Prostate gland (tissue), 2 donors: Measurements from ENCODE around the gene PPP1R7. TPM values are rescaled to one million over a fixed set of nuclear protein-coding genes. Genes with fewer than 3 reads are reported as not detected.
A peak's percentile ranks its signal among the peaks of the same experiment; 100 is the strongest.

ENCODE experiments used
- DNase-seq: peaks from one replicate; pipeline ENCODE4 v3.0.0-alpha.2; 2019; ENCODE audit warnings: low spot score
- H3K27ac ChIP-seq, 2 donors: fragments of 200-600 bp; sonication (generic); 2 replicates each; pipeline ENCODE4 v1.5.1; 2017 to 2019
- H3K27me3 ChIP-seq: fragments of 200-600 bp; sonication (generic); replicated peaks from 2 replicates; pipeline ENCODE4 v1.5.1; 2019; ENCODE audit not compliant: insufficient read depth
- H3K36me3 ChIP-seq, 2 donors: fragments of 200-600 bp; sonication (generic); 1 replicate in 1 of 2; 2 replicates in 1 of 2; pipeline versions ENCODE4 v1.5.1 to v1.8.1; 2017 to 2019
- H3K4me1 ChIP-seq: fragments of 200-600 bp; sonication (generic); replicated peaks from 2 replicates; pipeline ENCODE4 v1.5.1; 2019
- H3K4me3 ChIP-seq, 2 donors: fragments of 200-600 bp; sonication (generic); 2 replicates each; pipeline ENCODE4 v1.5.1; 2017 to 2019
- H3K9me3 ChIP-seq: fragments of 200-600 bp; sonication (generic); 2 replicates; pipeline ENCODE4 v1.5.1; 2017
- CTCF ChIP-seq, 4 experiments: fragments of 200-600 bp in 2 of 4; fragments of 450-650 bp in 2 of 4; sonication (generic) in 2 of 4; IDR thresholded peaks; 1 replicate in 3 of 4; 2 replicates in 1 of 4; pipeline ENCODE4 v1.5.1; 2016 to 2019; ENCODE audit warnings: antibody characterized with exemption in 4 of 4, mild to moderate bottlenecking in 2 of 4, moderate library complexity in 2 of 4
- POLR2A ChIP-seq: fragments of 450-650 bp; IDR thresholded peaks from one replicate; pipeline ENCODE4 v1.6.1; 2016; ENCODE audit warnings: antibody characterized with exemption, mild to moderate bottlenecking
- POLR2AphosphoS5 ChIP-seq: sonication (generic); formaldehyde crosslinking; IDR thresholded peaks from one replicate; pipeline ENCODE4 v1.6.1; 2017; ENCODE audit warnings: antibody characterized with exemption
- WGBS: methylation state at CpG from one replicate; pipeline ENCODE4 v1.1.5; 2018; 5-methylcytosine and 5-hydroxymethylcytosine counted together
- intact Hi-C: fragments of 100-400 bp; cut with DNase I; formaldehyde crosslinking; loops from one replicate; pipeline ENCODE4 v1.14.2; 2022
- total RNA-seq, 2 donors: library from RNA; depleted of rRNA; stranded (reverse); fragments of >200 nt; gene quantifications; one replicate each; pipeline ENCODE4 v1.1.0, GENCODE V29; 2016

The PPP1R7 gene
- total RNA-seq, 2 donors from 2014 or later: 50.0 to 91.3 TPM

- intact Hi-C loops: no loop called here
- Histone ChIP-seq H3K27me3 (no peaks in the 10 kb centered on the region), H3K9me3 (no peaks in the 10 kb centered on the region), H3K36me3 (no peaks in the 10 kb centered on the region), H3K4me3 (no peak overlapping the region), H3K27ac (no peak overlapping the region), H3K4me1 (no peaks in the 10 kb centered on the region)
- WGBS: 63% methylated on average over 6 of the region's 6 CpGs
- no peak for DNase-seq
- no peak for TF ChIP-seq POLR2AphosphoS5
- TF ChIP-seq POLR2A: no peak
- TF ChIP-seq CTCF (IDR thresholded peaks at IDR 0.05): no peak
These were observed 47.7 kb downstream of the PPP1R7 start for GRCh38 chr2:241197947-241198346.

DNA sequence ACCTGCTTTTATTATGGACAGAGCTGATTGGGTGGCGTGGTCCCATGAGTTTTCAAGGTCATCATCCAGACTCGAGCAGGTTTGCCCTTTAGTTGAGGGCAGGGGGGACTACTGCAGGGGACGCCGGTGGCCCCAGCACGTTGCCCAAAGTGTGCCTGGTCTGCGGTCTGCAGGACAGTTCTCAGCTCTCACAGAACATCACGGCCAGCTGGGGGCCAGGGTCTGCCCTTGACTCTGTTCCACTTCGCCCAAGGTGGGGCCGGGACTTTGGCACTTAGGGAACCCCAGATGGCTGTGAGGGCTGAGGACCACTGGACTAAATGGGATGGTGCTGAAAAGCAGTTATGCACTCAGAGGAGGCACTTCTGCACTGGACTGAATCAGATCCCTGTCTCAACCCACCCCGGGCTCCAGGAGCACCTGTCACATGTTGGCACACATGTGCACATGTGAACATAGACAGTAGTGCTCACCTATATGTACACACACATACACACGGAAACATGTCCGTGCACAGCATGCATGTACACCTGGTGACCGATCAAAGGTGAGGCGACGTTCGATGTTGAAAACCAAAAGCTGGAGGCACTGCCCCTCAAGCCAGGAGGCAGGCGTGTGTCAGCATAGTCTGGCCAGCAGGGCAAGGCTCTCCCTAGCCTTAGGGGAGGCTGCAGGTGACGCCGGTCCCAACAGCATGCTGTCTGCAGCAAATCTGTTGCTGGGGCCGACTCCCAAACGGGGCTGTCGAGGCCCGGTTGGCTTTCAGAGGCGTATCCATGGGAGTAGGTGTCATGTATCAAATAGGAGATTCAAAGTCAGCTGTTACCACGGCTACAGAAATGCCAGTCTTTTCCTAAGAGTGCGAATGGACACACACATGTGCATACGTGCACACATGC, 48.4 kb downstream of the PPP1R7 start:
- Histone ChIP-seq H3K27ac (no peak overlapping the region), H3K36me3 (no peaks in the 10 kb centered on the region), H3K27me3 (no peaks in the 10 kb centered on the region), H3K4me3 (no peak overlapping the region), H3K9me3 (no peaks in the 10 kb centered on the region), H3K4me1 (no peaks in the 10 kb centered on the region)
- WGBS: 72% methylated on average over 26 of the region's 27 CpGs
- DNase-seq: no peak
- intact Hi-C loops: no loop called here
- TF ChIP-seq POLR2AphosphoS5: no peak
- no peak for TF ChIP-seq CTCF (IDR thresholded peaks at IDR 0.05)
- no peak for TF ChIP-seq POLR2A

DNA sequence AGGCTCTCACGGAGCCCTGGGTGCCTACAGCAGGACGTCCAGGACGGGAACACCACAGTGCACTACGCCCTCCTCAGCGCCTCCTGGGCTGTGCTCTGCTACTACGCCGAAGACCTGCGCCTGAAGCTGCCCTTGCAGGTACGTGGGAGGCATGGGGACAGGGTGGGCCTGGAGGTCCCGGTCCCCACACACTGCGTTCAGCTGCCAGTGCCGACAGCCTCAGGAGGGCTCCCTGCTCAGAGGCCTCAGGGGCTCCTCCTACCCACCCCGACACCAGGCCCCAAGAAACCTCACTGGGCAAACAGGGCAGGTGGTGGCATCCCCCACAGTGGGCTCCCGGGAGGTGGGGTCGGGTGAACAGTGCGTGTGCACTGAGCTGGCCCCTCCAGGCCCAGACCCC, 49.0 kb downstream of the PPP1R7 start:
- TF ChIP-seq CTCF (IDR thresholded peaks at IDR 0.05) (no peak), POLR2A (no peak), POLR2AphosphoS5 (no peak)
- Histone ChIP-seq H3K27ac (peak overlapping the region in 1 of 2 donors; percentile 50), H3K4me3 (no peak overlapping the region), H3K9me3 (no peaks in the 10 kb centered on the region), H3K36me3 (no peaks in the 10 kb centered on the region), H3K27me3 (no peaks in the 10 kb centered on the region), H3K4me1 (no peaks in the 10 kb centered on the region)
- intact Hi-C loops: no loop called here
- DNase-seq: no peak
- WGBS: 83% methylated on average over 9 of the region's 16 CpGs

DNA sequence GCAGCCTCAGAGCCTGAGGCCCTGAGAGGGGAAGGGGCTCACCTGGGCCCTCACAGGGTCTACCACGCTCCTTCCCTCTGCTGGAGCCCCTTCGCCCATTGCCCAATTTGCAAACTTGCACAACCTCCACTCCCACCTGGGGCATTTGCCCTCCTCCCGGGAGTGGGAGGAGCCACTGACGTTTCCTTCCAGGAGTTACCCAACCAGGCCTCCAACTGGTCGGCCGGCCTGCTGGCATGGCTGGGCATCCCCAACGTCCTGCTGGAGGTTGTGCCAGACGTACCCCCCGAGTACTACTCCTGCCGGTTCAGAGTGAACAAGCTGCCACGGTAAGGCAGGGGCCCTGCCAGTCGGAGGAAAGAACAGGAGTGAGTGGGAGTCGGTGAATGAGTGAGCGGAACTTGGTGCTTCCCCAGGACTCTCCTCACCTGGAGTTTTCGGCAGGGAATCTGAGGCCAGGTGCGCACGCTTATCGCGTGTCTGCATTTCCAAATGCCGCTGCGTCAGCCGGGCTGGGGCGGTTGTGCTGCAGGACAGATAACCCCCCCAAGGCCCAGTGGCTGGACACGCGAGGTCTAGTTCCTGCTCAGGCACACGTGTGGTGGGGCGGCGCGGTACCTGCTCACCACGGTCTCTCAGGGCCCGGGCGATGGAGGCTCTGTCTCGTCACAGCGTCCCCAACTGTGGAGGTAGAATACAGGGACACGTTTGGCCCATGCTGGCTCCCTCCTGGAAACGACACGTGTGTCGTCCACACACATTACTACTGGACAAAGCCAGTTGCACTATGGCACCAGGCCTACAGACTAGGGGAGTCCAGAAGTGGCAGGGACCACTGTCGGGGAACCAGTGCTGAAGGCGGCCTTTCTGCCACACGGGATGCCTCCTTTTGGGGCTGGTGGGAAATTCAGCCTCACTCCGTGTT, 49.9 kb downstream of the PPP1R7 start:
- H3K9me3 ChIP-seq: no peaks in the 10 kb centered on the region
- no peaks in the 10 kb centered on the region for H3K27me3 ChIP-seq
- no peak overlapping the region for H3K4me3 ChIP-seq
- H3K27ac ChIP-seq: peak overlapping the region in 1 of 2 donors; percentile 50
- no peak for TF ChIP-seq CTCF (IDR thresholded peaks at IDR 0.05)
- no peak for TF ChIP-seq POLR2A
- TF ChIP-seq POLR2AphosphoS5: no peak
- H3K4me1 ChIP-seq: no peaks in the 10 kb centered on the region
- 80% methylated on average over 42 of the region's 42 CpGs for WGBS
- H3K36me3 ChIP-seq: no peaks in the 10 kb centered on the region
- no peak for DNase-seq
- intact Hi-C loops: no loop called here
